ENCODE data around the gene MKNK1.

DNA sequence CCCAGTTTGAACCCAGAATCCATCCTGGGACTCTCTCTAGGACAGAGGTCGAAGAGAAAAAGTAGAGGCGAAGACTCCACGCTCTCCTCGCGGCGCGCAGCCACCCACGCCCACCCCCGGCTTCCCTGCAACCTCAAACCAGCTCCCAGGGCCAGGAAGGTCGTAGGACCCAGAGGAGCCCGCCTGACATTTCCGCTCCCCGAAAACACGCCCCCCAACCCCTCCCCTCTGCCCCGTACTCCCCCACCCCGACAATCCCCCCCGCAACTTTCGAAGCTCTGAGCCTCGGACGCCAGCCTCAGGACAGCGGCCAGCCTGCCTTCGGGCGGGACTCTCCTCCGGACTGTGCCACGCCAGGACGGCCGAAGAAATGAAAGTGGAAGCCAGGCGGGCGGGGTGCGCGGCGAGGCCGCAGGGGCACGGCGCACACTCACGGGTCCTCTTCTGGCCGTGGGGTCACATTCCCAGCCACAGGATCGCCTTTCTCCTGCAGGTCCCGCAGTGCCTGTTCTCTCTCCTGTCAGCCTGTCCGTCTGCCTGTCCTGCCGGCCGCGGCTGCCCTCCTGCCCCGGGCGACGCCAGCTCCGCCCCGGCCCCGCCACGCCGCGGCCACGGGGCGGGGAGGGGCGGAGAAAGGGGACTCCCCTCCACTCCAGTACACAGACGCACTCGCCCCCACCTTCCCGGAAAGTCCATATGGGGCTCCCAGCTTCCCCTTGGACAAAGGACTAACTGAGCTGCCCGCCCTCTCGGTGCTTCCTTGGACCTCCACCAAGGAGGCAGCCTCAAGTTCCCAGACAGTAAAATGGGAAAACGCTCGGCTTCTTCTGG, 12.4 kb upstream of the MKNK1 start, which contains the start of gene MOB3C:
- TF ChIP-seq, protein P1, sequence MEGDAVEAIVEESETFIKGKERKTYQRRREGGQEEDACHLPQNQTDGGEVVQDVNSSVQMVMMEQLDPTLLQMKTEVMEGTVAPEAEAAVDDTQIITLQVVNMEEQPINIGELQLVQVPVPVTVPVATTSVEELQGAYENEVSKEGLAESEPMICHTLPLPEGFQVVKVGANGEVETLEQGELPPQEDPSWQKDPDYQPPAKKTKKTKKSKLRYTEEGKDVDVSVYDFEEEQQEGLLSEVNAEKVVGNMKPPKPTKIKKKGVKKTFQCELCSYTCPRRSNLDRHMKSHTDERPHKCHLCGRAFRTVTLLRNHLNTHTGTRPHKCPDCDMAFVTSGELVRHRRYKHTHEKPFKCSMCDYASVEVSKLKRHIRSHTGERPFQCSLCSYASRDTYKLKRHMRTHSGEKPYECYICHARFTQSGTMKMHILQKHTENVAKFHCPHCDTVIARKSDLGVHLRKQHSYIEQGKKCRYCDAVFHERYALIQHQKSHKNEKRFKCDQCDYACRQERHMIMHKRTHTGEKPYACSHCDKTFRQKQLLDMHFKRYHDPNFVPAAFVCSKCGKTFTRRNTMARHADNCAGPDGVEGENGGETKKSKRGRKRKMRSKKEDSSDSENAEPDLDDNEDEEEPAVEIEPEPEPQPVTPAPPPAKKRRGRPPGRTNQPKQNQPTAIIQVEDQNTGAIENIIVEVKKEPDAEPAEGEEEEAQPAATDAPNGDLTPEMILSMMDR (optimal IDR thresholded peaks at IDR 0.05 in 1 of 3, IDR thresholded peaks at IDR 0.05 in 1 of 3, conservative IDR thresholded peaks at IDR 0.05 in 1 of 3; ENCODE audit: extremely low read depth in 1 of 3, insufficient read depth in 2 of 3, low read length in 3 of 3), result no peak
- no peak for TF ChIP-seq EZH2 (IDR thresholded peaks at IDR 0.05; ENCODE audit: low read length)
